Right hindlimb (tissue), 1 donor: Measurements from ENCODE around the gene MAD1L1.

Experiments
- DNase-seq: peaks from one replicate; pipeline ENCODE4 v3.0.0-alpha.2; 2018

MAD1L1 gene

DNA sequence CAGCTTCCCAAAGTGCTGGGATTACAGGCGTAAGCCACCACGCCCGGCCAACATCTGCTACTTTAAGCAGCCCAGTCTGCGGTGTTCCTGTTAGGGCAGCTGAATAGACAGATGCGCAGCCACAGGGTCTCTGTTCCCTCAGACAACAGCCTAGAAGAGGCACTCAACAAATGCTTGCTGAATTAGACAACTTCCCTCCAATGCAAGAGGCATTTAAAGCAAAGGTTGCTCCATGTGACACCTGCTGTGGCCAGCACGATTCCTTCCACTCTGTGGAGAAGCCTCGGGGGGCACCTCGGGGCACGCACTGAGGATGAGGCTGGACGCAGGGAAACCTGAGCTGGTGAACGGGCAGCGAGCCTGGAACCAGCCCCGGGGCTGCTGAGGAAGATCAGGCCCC, 237.8 kb downstream of the MAD1L1 start:
- DNase-seq = no peak

DNA sequence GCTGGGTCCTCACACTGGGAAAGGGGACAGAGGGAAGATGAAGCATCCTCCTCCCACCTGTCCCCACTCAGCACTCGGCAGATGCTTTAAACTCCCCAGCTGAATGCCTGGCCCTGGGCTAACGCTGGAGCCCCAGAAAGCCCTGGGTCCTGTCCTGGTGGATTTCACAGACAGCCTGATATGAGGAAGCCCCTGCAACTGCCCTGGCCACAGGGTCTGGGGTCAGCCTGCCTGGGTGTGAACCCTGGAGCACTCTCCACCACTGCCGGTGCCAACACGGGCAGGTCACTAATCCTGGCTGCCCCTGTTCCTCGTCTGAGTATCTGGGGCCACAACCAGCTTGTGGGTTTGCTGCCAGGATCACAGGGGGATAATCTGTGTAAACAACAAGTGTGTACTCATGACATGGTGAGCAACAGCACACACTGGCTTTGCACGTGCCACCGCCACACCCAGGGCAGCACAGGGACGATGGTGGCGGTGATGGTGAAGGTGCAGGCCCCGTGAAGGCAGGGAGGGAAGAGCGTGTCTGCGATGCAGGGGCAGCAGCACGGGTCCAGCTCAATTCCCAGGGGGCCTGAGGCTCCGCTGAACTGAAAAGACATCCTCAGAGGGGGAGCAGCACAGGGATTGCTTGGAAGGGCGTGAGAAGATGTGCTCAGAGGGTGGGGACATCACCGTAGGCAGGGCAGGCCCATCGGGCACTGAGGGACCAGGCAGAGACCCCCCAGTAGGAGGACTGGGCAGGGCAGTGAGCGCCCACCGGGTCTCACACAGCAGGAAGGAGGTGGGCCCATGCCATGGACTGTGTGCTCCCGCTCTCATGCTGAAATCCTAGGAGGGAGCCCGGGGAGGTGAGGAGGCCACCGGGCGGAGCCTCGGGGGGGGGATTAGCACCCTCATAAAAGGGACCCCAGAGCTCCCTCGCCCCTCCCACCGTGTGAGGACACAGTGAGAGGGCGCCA, 238.7 kb downstream of the MAD1L1 start:
- DNase-seq = no peak

DNA sequence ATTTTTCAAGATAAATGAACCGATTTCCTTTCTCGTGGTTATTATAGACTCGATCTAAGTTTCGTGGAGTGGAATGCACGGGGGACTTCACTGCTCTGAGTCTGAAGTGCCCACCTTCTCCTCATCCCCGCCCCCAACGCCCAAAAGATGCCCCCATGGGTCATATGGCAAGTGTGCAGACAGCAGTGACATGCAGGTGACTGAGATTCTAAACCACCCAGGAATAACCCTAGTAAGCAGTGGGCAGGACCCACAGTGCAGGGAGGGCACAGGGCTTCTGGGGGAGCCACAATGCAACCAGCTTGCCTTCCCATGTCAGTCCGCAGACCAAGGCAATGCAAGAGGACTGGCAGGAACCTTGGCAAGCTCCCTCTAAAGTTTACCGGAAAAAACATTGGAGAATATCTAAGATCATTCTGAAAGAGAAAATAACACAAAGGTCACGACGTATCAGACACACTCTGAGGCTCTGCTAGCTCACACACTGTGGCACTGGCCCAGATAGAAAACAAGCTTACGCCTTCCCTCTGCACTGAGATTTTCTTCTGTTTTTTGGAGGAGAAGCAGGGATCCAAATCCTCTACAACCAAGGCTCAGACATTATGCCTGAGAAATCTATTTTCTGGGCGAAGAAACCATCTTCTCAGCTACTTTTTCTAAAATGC, 239.6 kb downstream of the MAD1L1 start:
- DNase-seq = no peak

DNA sequence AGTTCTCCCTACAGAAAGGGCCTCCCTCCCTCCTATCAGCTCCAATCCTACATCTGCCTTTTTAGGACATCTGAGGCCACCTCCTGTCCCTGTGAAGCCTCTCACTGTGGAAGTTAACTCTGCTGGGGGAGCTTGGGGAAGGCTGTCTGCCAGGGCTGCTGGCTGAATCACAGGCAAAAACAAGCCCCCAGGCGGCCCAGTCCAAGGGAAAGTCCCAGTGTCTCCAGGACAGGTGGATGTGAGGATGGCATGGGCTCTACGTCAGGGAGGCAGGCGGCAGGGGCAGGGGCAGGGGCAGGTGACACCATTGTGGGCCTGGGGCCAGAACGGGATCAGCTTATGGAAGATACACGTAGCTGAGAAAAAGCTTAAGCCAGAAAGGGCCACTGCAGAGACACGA, 240.2 kb downstream of the MAD1L1 start:
- no peak for DNase-seq

DNA sequence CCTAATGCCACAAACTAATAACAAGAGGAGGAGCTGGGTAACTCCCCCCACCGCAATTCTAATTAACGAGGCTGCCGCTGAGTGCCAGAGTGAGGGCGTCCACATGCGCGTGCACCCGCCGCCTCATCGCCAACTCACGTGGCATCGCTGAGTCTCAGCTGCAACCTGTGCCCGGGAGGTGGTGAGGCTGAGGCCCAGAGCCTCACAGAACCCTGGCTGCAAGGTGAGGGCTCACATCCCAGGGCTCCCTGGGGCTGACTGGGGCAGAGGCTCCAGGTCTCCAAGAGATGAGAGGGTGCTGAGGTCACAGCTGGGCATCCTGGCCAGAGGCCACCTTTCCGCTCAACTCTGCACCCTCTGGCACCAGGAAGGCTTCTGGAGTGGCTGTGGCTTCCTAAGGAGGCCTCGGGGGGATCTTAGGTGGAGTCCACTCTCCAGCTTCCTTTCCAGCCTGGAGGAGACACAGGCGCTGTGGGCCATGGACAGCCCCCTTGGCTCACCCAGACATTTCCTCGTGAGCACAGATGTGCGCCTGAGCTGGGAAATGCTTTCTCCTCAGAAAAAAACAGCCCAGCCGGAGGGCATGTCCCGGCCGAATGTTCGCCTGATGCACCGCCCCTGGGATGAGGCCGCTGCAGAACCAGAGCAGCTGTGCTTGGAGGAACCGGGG, 242.6 kb downstream of the MAD1L1 start:
- peak; percentile 82 for DNase-seq

DNA sequence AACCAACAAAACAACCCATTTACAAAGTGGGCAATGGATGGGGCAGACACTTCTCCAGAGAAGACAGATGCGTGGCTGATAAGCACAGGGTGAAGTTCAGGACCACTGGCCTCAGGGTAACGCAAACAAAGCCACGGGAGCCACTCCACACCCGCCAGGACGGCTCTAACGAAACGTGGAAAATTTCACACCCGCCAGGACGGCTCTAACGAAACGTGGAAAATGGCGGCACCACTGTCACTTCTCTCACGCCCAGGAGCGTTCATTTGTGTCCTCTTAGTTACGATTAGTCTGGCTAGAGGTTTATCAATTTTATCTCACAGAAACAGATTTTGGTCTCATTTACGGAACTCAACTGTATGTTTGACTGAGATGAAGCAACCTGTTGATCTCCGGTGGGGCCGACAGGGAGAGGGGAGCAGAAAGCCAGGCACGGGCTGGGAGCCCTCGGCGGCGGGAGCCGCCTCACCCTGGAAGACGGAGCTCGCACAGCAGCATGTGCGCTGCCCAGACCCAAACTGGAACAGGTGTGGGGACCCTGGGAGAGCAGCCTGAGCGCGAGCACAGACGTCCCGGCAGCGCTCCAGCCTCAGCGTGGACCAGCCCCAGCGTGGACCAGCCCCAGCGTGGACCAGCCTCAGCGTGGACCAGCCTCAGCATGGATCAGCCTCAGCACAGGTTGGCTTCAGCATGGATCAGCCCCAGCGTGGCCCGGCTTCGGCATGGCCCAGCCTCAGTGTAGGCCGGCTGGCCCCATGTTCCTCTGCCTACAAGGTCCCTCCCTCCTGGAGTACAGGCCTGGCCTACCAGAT, 243.5 kb downstream of the MAD1L1 start:
- DNase-seq = no peak

DNA sequence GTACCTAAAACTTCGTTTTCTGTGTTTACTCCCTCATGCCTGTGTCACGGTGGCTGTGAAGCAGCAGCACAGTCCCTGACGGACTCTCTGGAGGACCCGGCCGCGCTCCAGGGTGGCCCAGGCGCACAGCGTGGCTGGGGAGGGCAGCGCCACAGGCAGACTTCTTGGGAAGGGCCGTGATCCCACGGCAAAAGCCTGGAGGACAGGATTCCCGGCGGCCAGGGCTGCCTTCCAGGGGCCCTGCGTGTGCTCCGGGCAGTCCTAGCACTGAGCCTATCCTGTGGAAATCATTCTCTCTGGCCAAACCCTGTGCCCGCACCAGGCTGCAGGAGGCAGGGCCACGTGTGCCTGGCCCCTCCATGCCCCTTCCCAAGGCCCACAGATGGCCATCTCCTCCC, 244.2 kb downstream of the MAD1L1 start:
- no peak for DNase-seq

DNA sequence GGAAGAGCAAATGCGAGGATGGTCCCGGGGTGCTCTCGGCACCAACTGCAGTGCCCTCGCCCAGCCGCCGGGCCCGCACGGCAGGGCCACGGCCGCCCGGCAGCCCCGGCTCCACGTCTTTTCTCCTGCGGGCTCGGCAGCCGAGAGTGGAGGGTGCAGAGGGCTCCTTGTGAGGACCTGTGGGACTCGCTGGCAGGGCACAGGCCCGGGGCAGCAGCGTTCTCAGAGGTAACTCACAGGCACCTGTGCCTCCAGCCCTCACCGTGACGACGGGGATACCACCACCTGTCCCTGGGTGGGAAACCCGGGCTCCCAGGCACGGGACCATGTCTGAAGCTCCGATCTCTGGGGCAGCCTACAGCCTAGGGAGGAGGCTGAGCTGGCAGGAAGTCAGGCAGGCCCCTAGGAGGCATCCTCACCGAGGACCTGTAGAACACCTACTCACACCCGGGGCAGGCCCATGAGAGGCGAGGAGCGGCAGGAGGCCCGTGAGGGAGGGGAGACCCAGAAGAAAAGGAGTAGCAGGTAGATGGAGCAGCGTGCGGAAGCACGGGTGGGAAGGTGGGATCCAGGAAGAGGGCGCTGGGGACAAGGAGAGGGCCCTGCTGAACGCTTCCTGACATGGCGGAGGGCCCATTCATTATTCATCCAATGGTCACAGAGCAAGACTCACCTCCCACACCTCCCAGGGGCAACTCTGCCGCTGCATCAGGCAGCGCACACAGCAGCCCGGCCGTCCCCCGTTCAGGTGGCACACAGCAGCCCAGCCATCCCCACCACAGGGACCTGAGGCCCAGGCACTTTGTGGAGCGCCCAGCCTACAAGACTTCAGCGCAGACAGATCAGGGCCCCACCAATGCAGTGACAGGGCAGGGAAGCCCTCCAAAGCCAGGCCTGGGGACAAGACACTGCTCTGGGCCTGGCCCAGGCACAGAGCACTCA, 244.9 kb downstream of the MAD1L1 start:
- DNase-seq = no peak

DNA sequence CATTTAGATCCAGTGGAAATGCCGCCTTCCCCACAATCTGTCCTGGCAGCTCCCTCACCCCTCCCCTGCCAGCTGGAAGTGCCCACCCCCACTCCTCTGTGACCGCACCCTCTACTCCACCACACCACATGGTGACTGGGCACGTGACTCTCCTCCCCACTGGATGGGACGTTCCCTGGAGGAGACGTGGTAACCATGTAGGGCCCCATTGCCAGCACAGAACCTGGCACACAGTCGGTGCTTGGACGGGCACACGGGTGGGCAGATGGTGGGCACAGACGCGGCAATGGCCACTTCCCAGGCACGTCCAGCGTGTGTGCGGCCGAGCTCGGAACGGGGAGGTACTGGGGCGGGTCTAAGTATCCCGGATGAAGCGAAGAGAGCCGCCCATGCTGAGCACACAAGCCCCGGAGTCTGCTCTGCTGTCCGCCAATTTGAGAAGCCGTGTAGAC, 245.6 kb downstream of the MAD1L1 start:
- DNase-seq = no peak

DNA sequence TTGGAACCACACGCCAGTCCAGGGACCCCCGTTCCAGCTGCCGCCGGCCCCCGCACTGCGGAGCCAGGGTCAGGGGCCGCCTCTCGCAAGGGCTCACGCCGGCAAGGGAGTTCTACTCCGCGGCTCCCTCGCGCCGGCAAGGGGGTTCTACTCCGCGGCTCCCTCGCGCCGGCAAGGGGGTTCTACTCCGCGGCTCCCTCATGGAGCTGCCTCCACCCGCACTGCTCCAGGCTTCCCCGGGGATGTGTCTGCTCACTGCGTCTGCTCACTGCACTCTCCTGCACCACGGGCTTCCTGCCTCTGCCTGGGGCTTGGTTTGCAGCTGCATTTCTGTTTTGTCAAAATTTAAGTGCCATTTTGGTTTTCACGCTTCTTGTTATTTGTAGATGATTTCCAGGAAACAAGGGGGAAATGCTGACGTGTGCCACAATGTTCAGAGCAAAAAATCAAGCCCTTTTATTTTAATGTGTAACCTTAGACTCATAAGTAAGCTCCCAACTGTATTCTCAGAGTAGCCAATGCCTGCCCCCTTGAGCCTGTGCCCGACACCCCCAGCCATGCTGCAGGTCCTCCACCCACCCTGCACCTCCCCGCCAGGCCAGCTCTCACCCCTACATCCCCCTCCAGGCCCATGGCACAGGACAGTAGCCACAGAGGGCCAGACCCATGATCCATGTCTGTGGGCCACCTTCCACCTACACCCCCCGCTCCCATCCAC, 246.2 kb downstream of the MAD1L1 start:
- DNase-seq = no peak

DNA sequence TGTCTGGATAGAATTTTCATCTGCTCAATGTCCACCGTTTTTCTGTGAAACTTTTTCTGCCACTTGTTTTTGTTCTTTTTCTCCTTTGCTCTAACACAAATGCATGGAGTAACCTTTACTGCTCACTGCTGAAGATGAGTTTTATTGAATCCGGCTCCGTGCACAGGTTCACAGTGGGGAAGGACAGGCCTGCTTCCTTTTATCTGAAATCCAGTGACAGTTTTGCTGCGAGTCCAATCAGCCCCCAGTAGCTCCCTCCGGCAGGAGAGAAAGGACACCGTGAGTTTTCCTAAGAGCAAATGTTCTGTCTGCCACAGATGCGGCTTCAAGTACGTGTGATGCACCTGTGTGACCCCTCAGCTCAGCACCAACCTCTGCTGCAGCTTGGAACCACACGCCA, 246.8 kb downstream of the MAD1L1 start:
- DNase-seq = no peak

DNA sequence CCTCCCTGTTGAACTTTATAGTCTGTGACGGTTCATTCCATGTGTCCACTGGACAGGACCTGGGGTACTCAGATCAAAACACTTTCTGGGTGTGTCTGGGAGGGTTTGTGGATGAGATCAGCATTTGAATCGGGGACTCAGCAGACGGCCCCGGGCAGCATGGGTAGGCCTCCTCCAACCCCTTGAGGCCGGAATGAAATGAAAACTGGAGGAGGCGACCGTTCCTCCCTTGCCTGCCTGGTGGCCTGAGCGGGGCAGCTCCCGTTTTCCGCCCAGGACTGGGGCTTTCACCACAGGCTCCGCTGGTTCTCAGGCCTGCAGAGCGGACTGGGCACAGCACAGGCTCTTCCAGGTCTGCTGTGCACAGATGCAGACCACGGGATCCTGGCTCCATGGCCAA, 247.7 kb downstream of the MAD1L1 start:
- no peak for DNase-seq

DNA sequence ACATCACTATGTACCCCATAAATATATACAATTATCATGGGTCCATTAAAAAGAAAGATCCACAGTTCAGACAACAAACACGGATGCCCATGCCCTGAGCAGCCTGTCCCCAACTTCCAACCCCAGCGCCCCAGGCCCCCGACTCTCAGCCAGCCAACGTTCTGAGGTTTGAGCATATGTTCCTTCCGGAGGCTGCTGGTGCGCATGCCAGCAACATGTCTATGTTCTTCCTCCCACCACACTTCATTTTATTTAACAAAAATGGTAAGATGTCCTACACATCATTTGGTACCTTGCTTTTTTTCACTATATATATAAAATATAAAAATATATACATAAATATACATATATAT, 250.9 kb downstream of the MAD1L1 start:
- DNase-seq = no peak

DNA sequence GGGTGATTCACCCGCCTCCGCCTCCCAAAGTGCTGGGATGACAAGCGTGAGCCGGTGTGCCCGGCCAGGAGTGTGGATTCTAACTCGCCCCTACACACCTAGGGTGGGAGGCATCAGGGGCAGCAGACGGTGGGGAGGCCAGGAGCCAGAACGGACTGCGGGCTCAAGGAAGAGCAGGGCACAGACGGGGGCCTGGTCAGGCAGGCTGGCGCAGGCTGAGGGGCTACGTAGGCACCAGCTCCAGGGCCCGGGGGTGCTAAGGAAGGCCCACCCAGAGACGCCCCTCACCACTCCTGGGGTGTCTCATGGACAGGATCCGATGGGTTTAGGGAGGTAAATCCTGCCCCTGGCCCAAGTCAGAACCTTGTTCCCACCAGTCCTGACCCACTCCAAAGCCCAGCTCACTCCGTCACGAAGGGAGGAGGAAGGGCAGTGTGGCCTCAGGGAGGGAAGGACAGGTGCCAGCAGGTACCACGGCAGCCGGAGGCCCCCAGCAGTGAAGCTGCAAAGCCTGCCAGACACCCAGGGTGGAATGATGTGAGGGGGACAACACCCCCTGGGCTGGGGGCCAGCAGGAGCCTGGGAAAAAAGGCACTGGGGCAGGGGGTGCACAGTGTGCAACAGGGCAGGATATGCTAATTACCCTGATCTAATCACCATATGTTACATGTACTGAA, 251.4 kb downstream of the MAD1L1 start:
- no peak for DNase-seq

DNA sequence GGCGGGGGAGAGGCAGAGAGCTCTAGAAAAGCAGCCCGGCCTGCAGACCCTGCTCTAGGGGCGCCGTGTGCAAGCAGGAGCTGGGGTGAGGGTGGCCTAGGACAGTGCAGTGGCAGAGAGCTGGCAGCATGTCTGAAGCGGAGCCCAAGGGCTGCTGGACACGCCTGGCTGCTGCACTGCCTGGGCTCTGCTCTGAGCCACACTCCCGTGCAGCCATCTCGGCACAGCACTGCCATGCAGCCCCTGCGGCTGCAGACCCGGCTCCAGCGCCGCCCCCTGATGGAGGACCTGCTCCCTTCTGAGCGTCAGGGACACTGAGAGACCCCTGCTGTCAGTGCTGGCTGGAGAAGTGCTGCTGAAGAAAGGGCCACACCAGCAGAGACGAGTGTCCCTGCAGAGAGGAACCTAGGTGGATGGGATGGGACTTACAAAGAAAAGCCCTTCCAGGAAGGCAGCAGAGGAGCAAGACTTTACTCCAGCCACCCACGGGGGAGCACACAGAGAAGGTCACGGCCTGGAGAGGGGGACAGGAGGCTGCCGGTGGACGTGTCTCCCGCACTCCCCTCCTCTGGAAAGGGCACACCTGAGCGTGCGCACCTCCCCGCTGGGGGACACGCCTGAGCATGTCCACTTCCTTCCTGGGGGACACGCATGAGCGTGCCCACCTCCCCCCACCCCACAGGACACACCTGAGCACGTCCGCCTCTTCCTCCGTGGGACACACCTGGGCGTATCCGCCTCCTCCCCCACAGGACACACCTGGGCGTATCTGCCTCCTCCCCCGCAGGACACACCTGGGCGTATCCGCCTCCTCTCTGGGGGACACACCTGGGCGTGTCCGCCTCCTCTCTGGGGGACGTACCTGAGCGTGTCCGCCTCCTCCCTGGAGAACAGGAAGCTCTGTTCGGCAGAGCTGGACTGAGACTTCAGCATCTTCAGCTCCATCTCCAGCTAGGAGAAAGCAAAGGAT, 252.9 kb downstream of the MAD1L1 start:
- DNase-seq = no peak

DNA sequence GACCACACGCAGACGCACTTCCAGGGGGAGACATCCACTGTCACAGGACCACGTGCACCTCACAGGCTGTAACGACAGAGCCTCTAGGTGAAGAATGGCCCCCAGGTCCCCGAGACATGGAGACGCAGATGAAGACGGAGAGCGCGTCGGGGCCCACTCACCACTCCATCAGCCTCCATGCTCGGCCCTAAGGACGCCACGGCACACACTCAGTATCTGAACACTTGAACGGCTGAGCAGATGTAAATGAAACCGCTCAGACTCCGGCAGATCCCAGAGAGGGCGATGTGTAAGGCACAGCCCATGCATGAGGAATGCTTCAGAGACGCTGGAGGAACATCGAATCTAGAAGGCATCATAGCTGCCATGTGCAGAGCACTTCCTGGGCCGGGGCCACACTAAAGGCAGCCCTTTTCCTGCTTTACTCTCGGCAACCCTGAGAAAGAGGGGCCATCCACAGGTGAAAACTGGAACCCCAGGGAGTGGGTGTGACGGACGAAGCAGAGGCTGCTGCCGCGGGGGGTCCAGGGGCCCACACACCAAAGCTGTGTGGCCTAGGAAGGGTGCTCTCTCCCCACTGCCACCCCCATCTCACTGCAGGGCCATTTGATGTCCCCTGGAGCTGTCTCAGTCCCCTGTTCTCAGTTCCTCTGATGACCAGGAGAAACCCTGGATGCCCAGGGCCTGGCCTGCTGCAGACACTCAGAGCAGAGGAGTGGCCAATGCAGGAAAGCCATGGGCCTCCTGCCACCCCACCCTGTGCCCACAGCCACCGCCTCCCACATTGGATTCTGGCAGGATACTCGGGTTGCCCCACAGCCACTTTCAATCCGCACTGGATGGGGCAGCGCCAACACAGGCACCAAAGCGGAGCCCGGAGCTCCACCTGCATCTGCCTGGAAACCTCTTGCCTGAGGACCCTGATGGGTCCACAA, 253.8 kb downstream of the MAD1L1 start:
- DNase-seq = no peak

DNA sequence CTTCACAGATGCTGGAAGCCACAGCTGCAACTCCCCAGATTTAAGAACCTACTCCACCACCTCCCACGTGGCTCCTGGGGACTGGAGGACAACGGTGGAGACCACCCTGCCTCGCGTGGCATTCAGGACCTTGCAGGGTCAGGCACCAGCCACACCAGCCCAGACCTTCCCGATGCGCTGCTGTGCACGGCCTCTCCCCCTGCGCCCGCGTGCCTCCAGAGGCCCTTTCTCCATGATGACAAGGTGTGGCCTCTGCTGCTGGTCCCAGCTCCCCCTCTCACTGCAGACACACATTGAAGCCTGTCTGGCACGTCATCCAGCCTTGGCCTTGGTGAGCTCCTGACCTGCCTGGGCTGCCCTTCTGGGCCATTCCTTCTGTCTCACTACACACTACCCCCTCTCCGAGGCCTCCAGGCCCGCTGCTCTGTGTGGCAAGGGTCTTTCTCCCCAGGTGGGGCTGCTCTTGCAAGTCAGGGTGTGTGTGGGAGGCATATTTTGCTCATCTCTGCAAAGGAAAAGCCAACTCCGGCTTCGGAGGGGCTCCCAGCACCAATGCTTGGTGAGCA, 254.8 kb downstream of the MAD1L1 start:
- no peak for DNase-seq
